ENCODE data around the gene FN3KRP. TPM values are rescaled to one million over a fixed set of nuclear protein-coding genes. Genes with fewer than 3 reads are reported as not detected.

The FN3KRP gene
- total RNA-seq (2016; rRNA removed; fragmentation: Illumina TruSeq; extraction: Trizol): 28.2 and 36.1 TPM in 2 replicates
- 5.3 and 7.1 TPM in 2 replicates for total RNA-seq (2016; cell fraction: cytosol; rRNA removed; fragmentation: Illumina TruSeq; extraction: Trizol; ENCODE audit: low read depth)
- total RNA-seq (2016; cell fraction: insoluble cytoplasmic fraction; rRNA removed; fragmentation: Illumina TruSeq; extraction: Trizol): 27.6 and 34.8 TPM in 2 replicates
- total RNA-seq (2016; cell fraction: membrane; rRNA removed; fragmentation: Illumina TruSeq; extraction: Trizol): 17.5 and 18.4 TPM in 2 replicates
- 16.5 and 21.0 TPM in 2 replicates for total RNA-seq (2016; cell fraction: nucleus; rRNA removed; fragmentation: Illumina TruSeq; extraction: Trizol)
- 22.1 and 22.4 TPM in 2 replicates for polyA plus RNA-seq (2011; rRNA removed)
- 17.7 and 18.3 TPM in 2 replicates for polyA plus RNA-seq (2011; cell fraction: cytosol; rRNA removed)
- 34.0 and 36.3 TPM in 2 replicates for polyA plus RNA-seq (2011; cell fraction: nucleus; rRNA removed)
- 27.4 and 37.9 TPM in 2 replicates for polyA plus RNA-seq (2012)
- polyA plus RNA-seq (2016; cell fraction: cytosol; fragmentation: Illumina TruSeq; extraction: Trizol; ENCODE audit: low read depth): 6.9 and 7.2 TPM in 2 replicates
- 54.4 and 62.2 TPM in 2 replicates for polyA plus RNA-seq (2016; cell fraction: insoluble cytoplasmic fraction; fragmentation: Illumina TruSeq; extraction: Trizol; ENCODE audit: low read depth)
- 14.4 and 14.9 TPM in 2 replicates for polyA plus RNA-seq (2016; cell fraction: membrane; fragmentation: Illumina TruSeq; extraction: Trizol; ENCODE audit: low read depth)
- 57.5 and 59.5 TPM in 2 replicates for polyA plus RNA-seq (2016; cell fraction: nucleus; fragmentation: Illumina TruSeq; extraction: Trizol; ENCODE audit: insufficient read depth, low read depth)
- polyA minus RNA-seq (2011; rRNA and poly(A)+ RNA removed; ENCODE audit: low replicate concordance): 13.3 and 23.3 TPM in 2 replicates
- polyA minus RNA-seq (2011; cell fraction: cytosol; rRNA and poly(A)+ RNA removed): 11.0 and 11.2 TPM in 2 replicates
- 9.8 and 12.2 TPM in 2 replicates for polyA minus RNA-seq (2011; cell fraction: nucleus; rRNA and poly(A)+ RNA removed)
- percentile 63 among the genes with signal in this experiment for Bru-seq, nascent RNA
- percentile 76 among the genes with signal in this experiment for BruChase-seq, experiment 1, labeled RNA remaining after a 6-hour chase
- percentile 71 among the genes with signal in this experiment for BruChase-seq, experiment 2, labeled RNA remaining after a 2-hour chase
- long read RNA-seq, experiment 1, transcript FN3KRP-201 (6 exons, 1,849 nt): major isoform, 55 of 62 reads
- long read RNA-seq, experiment 1, partial matches to known transcripts: 4 of 62 reads
- long read RNA-seq, experiment 1, other reads (novel, unspliced or antisense): 3 of 62 reads
- long read RNA-seq, experiment 2, transcript FN3KRP-201 (6 exons, 1,849 nt): major isoform, 15 of 34 reads
- long read RNA-seq, experiment 2, partial matches to known transcripts: 6 of 34 reads
- long read RNA-seq, experiment 2, other reads (novel, unspliced or antisense): 9 of 34 reads

DNA sequence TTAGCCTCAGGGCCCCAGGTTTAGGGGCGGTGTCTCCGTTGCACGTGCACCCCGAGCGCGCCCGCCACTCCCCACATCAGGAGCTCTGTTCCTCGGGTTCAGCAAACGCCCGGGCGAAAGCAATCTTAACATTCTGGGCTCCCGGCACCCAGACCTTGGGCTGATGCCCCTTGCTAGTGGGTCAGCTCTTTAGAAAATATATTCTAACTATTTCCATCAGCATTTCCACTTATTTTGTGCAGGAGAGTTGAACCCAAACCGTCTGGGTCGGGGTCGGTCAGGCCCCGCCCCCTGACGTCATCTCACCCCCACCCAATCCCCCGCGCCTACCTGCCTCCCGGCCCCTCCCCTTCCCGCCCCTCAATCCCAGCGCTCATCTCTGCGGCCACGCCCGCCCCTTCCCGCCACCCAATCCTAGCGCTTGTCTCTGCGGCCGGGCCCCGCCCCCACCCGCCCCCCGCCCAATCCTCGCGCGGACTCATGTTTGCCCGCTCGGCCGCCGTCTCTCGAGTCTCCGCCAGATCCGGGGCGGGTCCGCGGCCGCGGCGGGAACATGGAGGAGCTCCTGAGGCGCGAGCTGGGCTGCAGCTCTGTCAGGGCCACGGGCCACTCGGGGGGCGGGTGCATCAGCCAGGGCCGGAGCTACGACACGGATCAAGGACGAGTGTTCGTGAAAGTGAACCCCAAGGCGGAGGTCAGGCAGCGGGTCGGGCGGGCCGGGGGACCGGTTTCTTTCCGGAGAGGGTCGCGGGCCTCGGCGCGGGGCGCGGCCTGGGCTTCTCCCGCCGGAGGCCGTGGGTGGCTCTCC, at the start of gene FN3KRP:
Gene FN3KRP, plus strand, starts transcription at position 504 of the 808 bp plus-strand sequence. Its CDS starts 50 bp downstream, at position 554.
- no TSS peak for BruUV-seq (replicated peaks)
- H3K36me3 ChIP-seq (replicated peaks in 1 of 2; ENCODE audit: control insufficient read depth in 1 of 2, insufficient read depth in 2 of 2, low read length in 2 of 2): peaks cover 3 to 21% of the 10 kb centered on the region in 2 experiments; a peak in 3 of 5 replicates
- peak within 1 kb of the TSS; percentile 78 for H3K9ac ChIP-seq (ENCODE audit: insufficient read depth, low read depth, low read length)
- intact Hi-C loops (cut with micrococcal nuclease; ENCODE audit: unreplicated experiment): loop anchor here (2.0 to 5.0 kb wide), 3 partner anchors 24 to 50 kb away; partner anchors contain the start of gene TBCD
- peak; percentile 92 for DNase-seq (ENCODE audit: low spot score)
- WGBS (ENCODE audit: low lambda C conversion rate): under 1% methylated on average over 41 of the region's 75 CpGs
- H3K4me1 ChIP-seq (ENCODE audit: insufficient read depth, low read length): peaks cover 50% of the 10 kb centered on the region
- H2AFZ ChIP-seq (ENCODE audit: low read length): no peak within 1 kb of the TSS
- in situ Hi-C loops (cut with HindIII; ENCODE audit: extremely low pct_ligation_motif_present, low pct_unique_long_range_greater_than_20kb): loop anchor here (5.0 kb wide), 1 partner anchor 36 kb away; the partner anchor contains the start of gene TBCD
- H3K79me2 ChIP-seq (ENCODE audit: insufficient read depth, low read length): peaks cover 11% of the 10 kb centered on the region
- peak within 1 kb of the TSS; percentile 98 for H3K4me2 ChIP-seq (ENCODE audit: low read depth, low read length)
- no peaks in the 10 kb centered on the region for H3K27me3 ChIP-seq (ENCODE audit: control insufficient read depth in 1 of 2, insufficient read depth in 2 of 2, low read length in 2 of 2)
- H3K9me3 ChIP-seq (ENCODE audit: low read length): no peaks in the 10 kb centered on the region
- H4K20me1 ChIP-seq (ENCODE audit: insufficient read depth, low read length): no peaks in the 10 kb centered on the region
- peak within 1 kb of the TSS; percentile 72 for H3K27ac ChIP-seq (ENCODE audit: extremely low read length, insufficient read depth, low read length)
- ChIA-PET CTCF (ENCODE audit: low intra/inter-chr PET ratio, low total read pairs) (interaction anchor here (1.0 kb wide), 1 partner anchor 58 kb away, joined by 3 read pairs; no protein-coding TSS in a partner anchor), POLR2A (interaction anchor here (0.6 to 2.4 kb wide), 12 partner anchors 11 to 883 kb away, joined by 3 to 25 read pairs (median 6); partner anchors contain the start of genes FN3K and MCRIP1)
- FAIRE-seq: peak; percentile 63
- ATAC-seq: peak; percentile 78
- H3K4me3 ChIP-seq (replicated peaks in 1 of 3; ENCODE audit: insufficient read depth in 1 of 3, low read depth in 2 of 3, low read length in 3 of 3): peak within 1 kb of the TSS; percentile 73 to 91 (median 74)
- peak; percentile 55; the same call in 1 of the 2 replicates for TF ChIP-seq GMEB1 (CRISPR knock-in tag; IDR thresholded peaks at IDR 0.05; ENCODE audit: borderline replicate concordance)
- no peak for TF ChIP-seq ZNF20 (CRISPR knock-in tag; IDR thresholded peaks at IDR 0.05)
- TF ChIP-seq MXI1 (IDR thresholded peaks at IDR 0.05; ENCODE audit: borderline replicate concordance, low read depth, low read length): peak; percentile 72; the same call in 2 of the 3 replicates
- no peak; the same call in 1 of the 2 replicates for TF ChIP-seq ZNF768 (CRISPR knock-in tag; IDR thresholded peaks at IDR 0.05)
- TF ChIP-seq SCMH1 (CRISPR knock-in tag; IDR thresholded peaks at IDR 0.05; ENCODE audit: borderline replicate concordance): no peak
- TF ChIP-seq, protein P1, sequence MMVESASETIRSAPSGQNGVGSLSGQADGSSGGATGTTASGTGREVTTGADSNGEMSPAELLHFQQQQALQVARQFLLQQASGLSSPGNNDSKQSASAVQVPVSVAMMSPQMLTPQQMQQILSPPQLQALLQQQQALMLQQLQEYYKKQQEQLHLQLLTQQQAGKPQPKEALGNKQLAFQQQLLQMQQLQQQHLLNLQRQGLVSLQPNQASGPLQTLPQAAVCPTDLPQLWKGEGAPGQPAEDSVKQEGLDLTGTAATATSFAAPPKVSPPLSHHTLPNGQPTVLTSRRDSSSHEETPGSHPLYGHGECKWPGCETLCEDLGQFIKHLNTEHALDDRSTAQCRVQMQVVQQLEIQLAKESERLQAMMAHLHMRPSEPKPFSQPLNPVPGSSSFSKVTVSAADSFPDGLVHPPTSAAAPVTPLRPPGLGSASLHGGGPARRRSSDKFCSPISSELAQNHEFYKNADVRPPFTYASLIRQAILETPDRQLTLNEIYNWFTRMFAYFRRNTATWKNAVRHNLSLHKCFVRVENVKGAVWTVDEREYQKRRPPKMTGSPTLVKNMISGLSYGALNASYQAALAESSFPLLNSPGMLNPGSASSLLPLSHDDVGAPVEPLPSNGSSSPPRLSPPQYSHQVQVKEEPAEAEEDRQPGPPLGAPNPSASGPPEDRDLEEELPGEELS (CRISPR knock-in tag; IDR thresholded peaks at IDR 0.05): no peak
- TF ChIP-seq ZNF780A (CRISPR knock-in tag; IDR thresholded peaks at IDR 0.05): peak; percentile 70
- TF ChIP-seq RFX5 (IDR thresholded peaks at IDR 0.05; ENCODE audit: low read depth, low read length): no peak
- no peak for TF ChIP-seq SRF (IDR thresholded peaks at IDR 0.05; ENCODE audit: low read depth, low read length)
- peak; percentile 39; the same call in 1 of the 2 replicates for TF ChIP-seq HOXA3 (CRISPR knock-in tag; IDR thresholded peaks at IDR 0.05)
- TF ChIP-seq, protein P2, sequence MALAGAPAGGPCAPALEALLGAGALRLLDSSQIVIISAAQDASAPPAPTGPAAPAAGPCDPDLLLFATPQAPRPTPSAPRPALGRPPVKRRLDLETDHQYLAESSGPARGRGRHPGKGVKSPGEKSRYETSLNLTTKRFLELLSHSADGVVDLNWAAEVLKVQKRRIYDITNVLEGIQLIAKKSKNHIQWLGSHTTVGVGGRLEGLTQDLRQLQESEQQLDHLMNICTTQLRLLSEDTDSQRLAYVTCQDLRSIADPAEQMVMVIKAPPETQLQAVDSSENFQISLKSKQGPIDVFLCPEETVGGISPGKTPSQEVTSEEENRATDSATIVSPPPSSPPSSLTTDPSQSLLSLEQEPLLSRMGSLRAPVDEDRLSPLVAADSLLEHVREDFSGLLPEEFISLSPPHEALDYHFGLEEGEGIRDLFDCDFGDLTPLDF (CRISPR knock-in tag; IDR thresholded peaks at IDR 0.05): peak; percentile 34
- TF ChIP-seq ATF7-NPFF (CRISPR knock-in tag; IDR thresholded peaks at IDR 0.05; ENCODE audit: low read depth): peak; percentile 43; the same call in 1 of the 2 replicates
